Gastrocnemius medialis (tissue), 4 donors: ENCODE results near the gene RHEB. TPM values are rescaled to one million over a fixed set of nuclear protein-coding genes. Genes with fewer than 3 reads are reported as not detected.

ENCODE experiments used
- ATAC-seq, 2 donors: fragments of 150-250 bp; one replicate each; pipeline ENCODE4 v1.9.1; 2016
- DNase-seq, 2 donors: peaks; one replicate each; pipeline ENCODE4 v3.0.0-alpha.2; 2019
- H3K27ac ChIP-seq, 4 donors: fragments of 200-600 bp; sonication (generic); 1 replicate in 1 of 4; 2 replicates in 3 of 4; pipeline ENCODE4 v1.5.1; 2016 to 2018; ENCODE audit warnings: mild to moderate bottlenecking in 2 of 4, moderate library complexity in 1 of 4
- H3K27me3 ChIP-seq, 3 donors: fragments of 200-600 bp; sonication (generic) in 2 of 3; 1 replicate in 1 of 3; 2 replicates in 2 of 3; pipeline versions ENCODE4 v1.5.1 to v1.6.0; 2016 to 2019; ENCODE audit warnings: mild to moderate bottlenecking in 1 of 3, moderate library complexity in 1 of 3
- H3K36me3 ChIP-seq, 2 donors: fragments of 200-600 bp; sonication (generic) in 1 of 2; one replicate each; pipeline ENCODE4 v1.5.1; 2017 to 2018
- H3K4me1 ChIP-seq, 2 donors: fragments of 200-600 bp; sonication (generic) in 1 of 2; one replicate each; pipeline ENCODE4 v1.5.1; 2016 to 2017; ENCODE audit warnings: mild to moderate bottlenecking in 2 of 2
- H3K4me3 ChIP-seq, 4 donors: fragments of 200-600 bp; sonication (generic) in 3 of 4; 1 replicate in 1 of 4; 2 replicates in 3 of 4; pipeline ENCODE4 v1.5.1; 2016 to 2019; ENCODE audit warnings: mild to moderate bottlenecking in 2 of 4
- H3K9me3 ChIP-seq, 3 donors: fragments of 200-600 bp; sonication (generic) in 2 of 3; 1 replicate in 1 of 3; 2 replicates in 2 of 3; pipeline ENCODE4 v1.5.1; 2016 to 2019
- POLR2A ChIP-seq, 2 donors: fragments of 450-650 bp; IDR thresholded peaks; one replicate each; pipeline ENCODE4 v1.6.1; 2017; ENCODE audit warnings: antibody characterized with exemption in 2 of 2, mild to moderate bottlenecking in 2 of 2, moderate library complexity in 2 of 2
- in situ Hi-C, 4 donors: fragments of 200-750 bp; cut with MboI; loops; one replicate each; pipeline versions ENCODE4 v1.15.0 to v1.8.0; 2017; ENCODE audit warnings: low sequenced_read_pairs in 4 of 4
- intact Hi-C: fragments of 100-400 bp; cut with DNase I; formaldehyde crosslinking; loops from one replicate; pipeline ENCODE4 v1.15.1; 2023; ENCODE audit warnings: low total_unique reads
- total RNA-seq, 4 donors: library from RNA; depleted of rRNA; stranded (reverse); fragments of >200 nt; gene quantifications; one replicate each; pipeline versions ENCODE4 v1.1.0 to v1.2.3, GENCODE V29; 2016
- TF ChIP-seq, protein P1 (sequence below), 5 experiments: fragments of 450-650 bp in 3 of 5; fragments of 200-600 bp in 2 of 5; sonication (generic) in 2 of 5; IDR thresholded peaks in 4 of 5; conservative IDR thresholded peaks in 1 of 5; 1 replicate in 4 of 5; 2 replicates in 1 of 5; pipeline ENCODE4 v1.5.1; 2016 to 2019; ENCODE audit warnings: antibody characterized with exemption in 5 of 5, mild to moderate bottlenecking in 3 of 5, moderate library complexity in 3 of 5

The RHEB gene
- total RNA-seq, 4 donors from 2014 or later, result 93.2 to 159 (median 124) TPM

DNA sequence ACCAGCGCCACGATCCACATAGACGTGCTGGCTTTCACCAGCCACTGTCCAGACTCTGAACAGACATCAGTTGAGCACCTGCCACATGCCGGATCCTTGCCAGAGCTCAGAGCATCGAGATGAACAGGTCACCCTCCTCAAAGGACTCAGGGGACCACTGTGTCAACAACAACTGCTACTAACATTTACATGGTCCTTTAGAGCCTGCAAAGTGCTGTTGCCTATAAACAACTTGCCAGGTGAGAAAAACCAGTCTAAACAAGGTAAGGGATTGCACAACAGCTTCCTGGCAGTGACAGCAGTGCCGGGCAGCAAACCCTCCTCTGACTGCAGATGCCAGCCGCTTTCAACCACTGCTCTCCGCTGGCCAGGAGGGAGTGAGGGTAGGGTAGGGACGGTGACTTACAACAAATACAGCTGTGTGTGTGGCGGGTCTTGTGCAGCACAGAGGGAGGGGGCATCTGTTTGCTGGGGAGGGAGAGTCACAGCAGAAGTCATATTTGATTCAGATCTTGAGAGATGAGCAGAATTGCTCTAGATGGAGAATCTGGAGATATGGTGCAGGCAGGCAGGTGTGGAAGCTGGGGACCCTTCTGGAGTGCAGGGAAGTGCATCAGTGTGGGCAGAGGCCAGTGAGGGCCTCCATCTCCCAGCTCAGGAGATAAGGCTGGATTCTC, 32.8 kb upstream of the RHEB start:
- in situ Hi-C loops, result no loop called here
- intact Hi-C loops, result no loop called here
- no peak overlapping the region for H3K27ac ChIP-seq
- no peaks in the 10 kb centered on the region for H3K27me3 ChIP-seq
- no peaks in the 10 kb centered on the region for H3K4me1 ChIP-seq
- no peak overlapping the region for H3K4me3 ChIP-seq
- DNase-seq, result peak; percentile 32 to 49
- H3K9me3 ChIP-seq, result no peaks in the 10 kb centered on the region
- peaks cover 0 to 4% of the 10 kb centered on the region in 2 donors for H3K36me3 ChIP-seq
- peak; percentile 81 to 82 for ATAC-seq
- no peak for TF ChIP-seq POLR2A (IDR thresholded peaks at IDR 0.05)
- TF ChIP-seq, protein P1, sequence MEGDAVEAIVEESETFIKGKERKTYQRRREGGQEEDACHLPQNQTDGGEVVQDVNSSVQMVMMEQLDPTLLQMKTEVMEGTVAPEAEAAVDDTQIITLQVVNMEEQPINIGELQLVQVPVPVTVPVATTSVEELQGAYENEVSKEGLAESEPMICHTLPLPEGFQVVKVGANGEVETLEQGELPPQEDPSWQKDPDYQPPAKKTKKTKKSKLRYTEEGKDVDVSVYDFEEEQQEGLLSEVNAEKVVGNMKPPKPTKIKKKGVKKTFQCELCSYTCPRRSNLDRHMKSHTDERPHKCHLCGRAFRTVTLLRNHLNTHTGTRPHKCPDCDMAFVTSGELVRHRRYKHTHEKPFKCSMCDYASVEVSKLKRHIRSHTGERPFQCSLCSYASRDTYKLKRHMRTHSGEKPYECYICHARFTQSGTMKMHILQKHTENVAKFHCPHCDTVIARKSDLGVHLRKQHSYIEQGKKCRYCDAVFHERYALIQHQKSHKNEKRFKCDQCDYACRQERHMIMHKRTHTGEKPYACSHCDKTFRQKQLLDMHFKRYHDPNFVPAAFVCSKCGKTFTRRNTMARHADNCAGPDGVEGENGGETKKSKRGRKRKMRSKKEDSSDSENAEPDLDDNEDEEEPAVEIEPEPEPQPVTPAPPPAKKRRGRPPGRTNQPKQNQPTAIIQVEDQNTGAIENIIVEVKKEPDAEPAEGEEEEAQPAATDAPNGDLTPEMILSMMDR (IDR thresholded peaks at IDR 0.05 in 4 of 5, conservative IDR thresholded peaks at IDR 0.05 in 1 of 5), result no peak

DNA sequence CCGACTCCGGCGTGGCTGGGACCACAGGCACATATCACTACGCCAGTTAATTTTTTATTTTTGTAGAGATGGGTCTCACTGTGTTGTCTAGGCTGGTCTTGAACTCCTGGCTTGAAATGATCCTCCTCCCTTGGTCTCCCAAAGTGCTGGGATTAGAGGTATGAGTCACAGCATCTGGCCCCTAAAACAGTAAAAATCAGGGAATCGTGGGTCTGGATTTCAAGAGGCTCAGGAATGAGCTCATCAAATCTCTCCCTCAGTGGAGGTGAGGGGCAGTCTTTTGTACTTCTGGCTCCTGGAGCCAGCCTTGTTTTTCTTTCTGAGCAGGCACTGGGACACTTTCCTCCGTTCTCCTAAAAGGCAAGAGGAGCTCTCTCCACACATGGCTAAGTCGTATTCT, 32.1 kb upstream of the RHEB start:
- in situ Hi-C loops, result no loop called here
- H3K27ac ChIP-seq, result no peak overlapping the region

GRCh38 chr7:151550656-151551286, 31.1 kb upstream of the RHEB start:
- Histone ChIP-seq H3K9me3 (no peaks in the 10 kb centered on the region), H3K36me3 (no peaks in the 10 kb centered on the region), H3K4me1 (no peaks in the 10 kb centered on the region), H3K4me3 (no peak overlapping the region), H3K27ac (no peak overlapping the region), H3K27me3 (no peaks in the 10 kb centered on the region)
- ATAC-seq (no peak), DNase-seq (no peak)
- no peak for TF ChIP-seq POLR2A (IDR thresholded peaks at IDR 0.05)
- TF ChIP-seq, protein P1 (IDR thresholded peaks at IDR 0.05 in 4 of 5, conservative IDR thresholded peaks at IDR 0.05 in 1 of 5), result no peak
- in situ Hi-C loops, result no loop called here
- intact Hi-C loops, result no loop called here

More for the DNA sequence above, 32.1 kb upstream of the RHEB start:
- ATAC-seq, result no peak
- Histone ChIP-seq H3K9me3 (no peaks in the 10 kb centered on the region), H3K4me3 (no peak overlapping the region), H3K36me3 (peaks cover 0 to 3% of the 10 kb centered on the region in 2 donors), H3K4me1 (no peaks in the 10 kb centered on the region), H3K27me3 (no peaks in the 10 kb centered on the region)
- intact Hi-C loops, result no loop called here
- DNase-seq, result no peak
- TF ChIP-seq POLR2A (IDR thresholded peaks at IDR 0.05), result no peak
- TF ChIP-seq, protein P1 (IDR thresholded peaks at IDR 0.05 in 4 of 5, conservative IDR thresholded peaks at IDR 0.05 in 1 of 5), result no peak

DNA sequence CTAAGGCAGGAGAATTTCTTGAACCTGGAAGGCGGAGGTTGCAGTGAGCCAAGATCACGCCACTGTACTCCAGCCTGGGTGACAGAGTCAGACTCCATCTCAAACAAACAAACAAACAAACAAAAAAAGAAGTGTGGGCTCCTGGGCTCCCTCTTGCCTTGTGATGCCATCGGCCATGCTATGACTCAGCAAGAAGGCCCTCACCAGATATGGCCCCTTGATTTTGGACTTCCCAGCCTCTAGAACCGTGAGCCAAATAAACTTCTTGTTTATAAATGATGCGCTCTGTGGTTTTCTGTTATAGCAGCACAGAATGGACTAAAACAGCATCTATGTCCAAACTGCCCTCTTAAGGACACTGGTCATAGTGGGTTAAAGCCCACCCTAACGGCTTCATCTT, 29.9 kb upstream of the RHEB start:
- intact Hi-C loops (no loop called here), in situ Hi-C loops (no loop called here)
- no peak for TF ChIP-seq POLR2A (IDR thresholded peaks at IDR 0.05)
- TF ChIP-seq, protein P1 (IDR thresholded peaks at IDR 0.05 in 4 of 5, conservative IDR thresholded peaks at IDR 0.05 in 1 of 5), result no peak
- Histone ChIP-seq H3K36me3 (no peaks in the 10 kb centered on the region), H3K27ac (no peak overlapping the region), H3K9me3 (no peaks in the 10 kb centered on the region), H3K27me3 (no peaks in the 10 kb centered on the region), H3K4me3 (no peak overlapping the region), H3K4me1 (no peaks in the 10 kb centered on the region)
- DNase-seq (no peak), ATAC-seq (no peak)
